SK-N-SH treated with all-trans-retinoic acid at 6 μM for 48 hours (cell line): ENCODE data around the gene ADAP1.
"Not testable (repeated sequence)": the region's sequence is repeated elsewhere in the genome, so short reads cannot be mapped to it uniquely, and the experiment has no call there.

ENCODE experiments used
- ATAC-seq: fragments of 200-7000 bp; cut with Tn5 transposase; 3 replicates; pipeline ENCODE4 v1.9.1; 2020; ENCODE audit warnings: mild to moderate bottlenecking, moderate library complexity
- ARNTL ChIP-seq: fragments of 450-650 bp; formaldehyde crosslinking; IDR thresholded peaks from 2 replicates; pipeline ENCODE4 v1.5.0; 2020; ENCODE audit warnings: low read depth, mild to moderate bottlenecking, moderate library complexity, borderline replicate concordance
- BACH2 ChIP-seq: fragments of 250-450 bp; sonication (Bioruptor Pico); IDR thresholded peaks from 2 replicates; pipeline ENCODE4 v1.9.0; 2021; ENCODE audit warnings: mild to moderate bottlenecking, borderline replicate concordance
- CSDC2 ChIP-seq: fragments of 250-450 bp; sonication (Bioruptor Pico); IDR thresholded peaks from 2 replicates; pipeline ENCODE4 v1.5.0; 2020; ENCODE audit warnings: mild to moderate bottlenecking, moderate library complexity
- ESRRG ChIP-seq: fragments of 250-450 bp; sonication (Bioruptor Pico); IDR thresholded peaks from 2 replicates; pipeline ENCODE4 v1.6.1; 2021; ENCODE audit warnings: mild to moderate bottlenecking
- GLIS3 ChIP-seq: fragments of 250-450 bp; sonication (Bioruptor Pico); IDR thresholded peaks from 2 replicates; pipeline ENCODE4 v1.5.0; 2020; ENCODE audit warnings: mild to moderate bottlenecking, moderate library complexity
- ISL1 ChIP-seq: fragments of 250-450 bp; sonication (Bioruptor Pico); IDR thresholded peaks from 2 replicates; pipeline ENCODE4 v2.1.2; 2022; ENCODE audit warnings: mild to moderate bottlenecking, moderate library complexity
- OSR1 ChIP-seq: fragments of 250-450 bp; sonication (Bioruptor Pico); IDR thresholded peaks from 2 replicates; pipeline ENCODE4 v1.8.0; 2022; ENCODE audit warnings: moderate library complexity, mild to moderate bottlenecking, inconsistent platforms
- PPARA ChIP-seq: fragments of 250-450 bp; sonication (Bioruptor Pico); IDR thresholded peaks from 2 replicates; pipeline ENCODE4 v1.5.0; 2020; ENCODE audit warnings: mild to moderate bottlenecking, borderline replicate concordance
- RARB ChIP-seq: fragments of 250-450 bp; sonication (Bioruptor Pico); IDR thresholded peaks from 2 replicates; pipeline ENCODE4 v1.8.0; 2021; ENCODE audit warnings: mild to moderate bottlenecking, moderate library complexity
- TCF4 ChIP-seq: fragments of 250-450 bp; sonication (Bioruptor Pico); IDR thresholded peaks from 2 replicates; pipeline ENCODE4 v1.8.0; 2021; ENCODE audit warnings: mild to moderate bottlenecking, moderate library complexity, borderline replicate concordance
- TOX ChIP-seq: fragments of 250-450 bp; sonication (Bioruptor Pico); IDR thresholded peaks from 2 replicates; pipeline ENCODE4 v1.8.0; 2021; ENCODE audit warnings: mild to moderate bottlenecking, moderate library complexity, borderline replicate concordance
- ZC3H10 ChIP-seq: fragments of 250-450 bp; sonication (Bioruptor Pico); IDR thresholded peaks from 2 replicates; pipeline ENCODE4 v1.5.1; 2021; ENCODE audit warnings: mild to moderate bottlenecking, moderate library complexity
- ZFP3 ChIP-seq: fragments of 250-450 bp; sonication (Bioruptor Pico); IDR thresholded peaks from 2 replicates; pipeline ENCODE4 v1.5.0; 2020; ENCODE audit warnings: mild to moderate bottlenecking, moderate library complexity
- ZFP30 ChIP-seq: fragments of 450-650 bp; formaldehyde crosslinking; IDR thresholded peaks from 2 replicates; pipeline ENCODE4 v1.5.0; 2022; ENCODE audit warnings: mild to moderate bottlenecking, moderate library complexity
- ZNF565 ChIP-seq: fragments of 450-650 bp; formaldehyde crosslinking; conservative IDR thresholded peaks from 2 replicates; pipeline ENCODE4 v1.5.0; 2020; ENCODE audit warnings: low read depth, mild to moderate bottlenecking, moderate library complexity
- ZNF70 ChIP-seq: fragments of 450-650 bp; formaldehyde crosslinking; IDR thresholded peaks from 2 replicates; pipeline ENCODE4 v1.5.0; 2020; ENCODE audit warnings: mild to moderate bottlenecking, moderate library complexity
- TF ChIP-seq, protein P1 (sequence below): fragments of 250-450 bp; sonication (Bioruptor Pico); IDR thresholded peaks from 2 replicates; pipeline ENCODE4 v1.8.0; 2020; ENCODE audit warnings: mild to moderate bottlenecking, moderate library complexity, borderline replicate concordance
- TF ChIP-seq, protein P2 (sequence below): fragments of 250-450 bp; sonication (Bioruptor Pico); IDR thresholded peaks from 2 replicates; pipeline ENCODE4 v1.5.1; 2021; ENCODE audit warnings: mild to moderate bottlenecking, moderate library complexity
- TF ChIP-seq, protein P3 (sequence below): fragments of 250-450 bp; sonication (Bioruptor Pico); IDR thresholded peaks from 2 replicates; pipeline ENCODE4 v1.5.0; 2020; ENCODE audit warnings: mild to moderate bottlenecking, moderate library complexity
- TF ChIP-seq, protein P4 (sequence below): fragments of 250-450 bp; sonication (Bioruptor Pico); IDR thresholded peaks from 2 replicates; pipeline ENCODE4 v1.8.0; 2021; ENCODE audit warnings: low read depth, mild to moderate bottlenecking, moderate library complexity, borderline replicate concordance

Gene ADAP1

DNA sequence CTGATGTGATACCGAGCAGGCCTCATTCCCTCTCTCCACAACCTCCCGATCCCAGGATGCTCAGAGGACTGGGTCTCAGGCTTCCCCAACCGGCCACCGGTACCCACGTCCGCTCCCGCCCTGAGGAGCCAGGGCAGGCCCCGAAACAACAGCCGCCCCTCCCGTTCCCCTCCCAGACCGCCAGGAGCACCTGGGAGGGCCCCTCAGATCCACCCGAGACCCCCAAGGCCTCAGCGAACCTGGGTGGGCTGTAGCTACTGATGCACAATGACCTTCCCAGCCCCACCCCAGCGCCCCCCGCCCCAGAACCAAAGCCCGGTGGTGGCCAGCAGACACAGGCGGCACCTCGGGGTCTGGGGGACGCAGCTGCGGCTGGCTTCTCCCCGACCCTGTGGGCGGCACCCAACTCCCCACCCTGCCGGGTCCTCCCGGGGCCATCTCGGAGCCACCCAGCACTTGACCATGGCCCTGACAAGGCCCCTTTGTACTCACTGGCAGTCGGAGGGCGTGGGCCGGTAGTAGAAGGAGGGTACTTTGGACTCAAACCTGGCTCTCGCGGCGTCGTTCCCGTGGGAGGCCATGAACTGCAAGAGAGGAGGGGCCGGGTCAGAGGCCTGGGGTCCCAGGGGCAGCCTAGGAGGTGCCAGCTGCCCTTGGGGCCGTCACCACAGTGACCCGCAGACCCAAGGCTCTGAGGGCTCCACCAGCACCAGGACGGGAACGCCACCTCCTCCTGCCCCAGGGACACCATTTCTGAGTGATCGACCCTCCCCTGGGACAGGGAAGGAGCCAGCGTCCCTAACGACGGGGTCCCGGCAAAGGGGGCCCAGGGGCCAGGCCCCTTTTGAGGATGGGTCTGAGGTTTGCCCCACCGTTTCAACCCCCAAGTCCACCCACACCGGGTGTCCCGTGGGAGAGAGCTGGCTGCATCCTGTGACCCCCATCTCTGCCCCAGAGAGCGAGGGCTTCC lies 28.1 kb downstream of the ADAP1 start:
- no peak for ATAC-seq
- no peak for TF ChIP-seq ESRRG (CRISPR knock-in tag)

DNA sequence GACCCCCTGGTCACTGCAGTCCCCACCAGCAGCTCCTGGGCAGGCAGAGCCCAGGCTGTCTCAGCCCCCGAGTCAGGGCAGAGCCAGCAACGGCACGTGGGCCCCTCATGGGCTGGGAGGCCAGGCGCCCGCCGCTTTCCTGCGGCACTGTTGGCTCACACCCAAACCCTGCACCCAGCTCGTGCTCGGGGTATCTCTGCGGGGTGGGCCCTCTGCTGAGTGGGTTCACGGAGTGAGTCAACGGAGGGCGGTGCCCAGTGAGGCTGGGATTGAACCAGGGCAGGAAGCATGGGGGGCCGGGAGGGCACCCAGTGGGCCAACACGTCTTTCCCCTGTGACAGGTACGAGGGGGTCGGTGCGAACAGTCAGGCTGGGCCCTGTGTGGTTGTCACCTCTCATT lies 28.9 kb downstream of the ADAP1 start:
- TF ChIP-seq, protein P1, sequence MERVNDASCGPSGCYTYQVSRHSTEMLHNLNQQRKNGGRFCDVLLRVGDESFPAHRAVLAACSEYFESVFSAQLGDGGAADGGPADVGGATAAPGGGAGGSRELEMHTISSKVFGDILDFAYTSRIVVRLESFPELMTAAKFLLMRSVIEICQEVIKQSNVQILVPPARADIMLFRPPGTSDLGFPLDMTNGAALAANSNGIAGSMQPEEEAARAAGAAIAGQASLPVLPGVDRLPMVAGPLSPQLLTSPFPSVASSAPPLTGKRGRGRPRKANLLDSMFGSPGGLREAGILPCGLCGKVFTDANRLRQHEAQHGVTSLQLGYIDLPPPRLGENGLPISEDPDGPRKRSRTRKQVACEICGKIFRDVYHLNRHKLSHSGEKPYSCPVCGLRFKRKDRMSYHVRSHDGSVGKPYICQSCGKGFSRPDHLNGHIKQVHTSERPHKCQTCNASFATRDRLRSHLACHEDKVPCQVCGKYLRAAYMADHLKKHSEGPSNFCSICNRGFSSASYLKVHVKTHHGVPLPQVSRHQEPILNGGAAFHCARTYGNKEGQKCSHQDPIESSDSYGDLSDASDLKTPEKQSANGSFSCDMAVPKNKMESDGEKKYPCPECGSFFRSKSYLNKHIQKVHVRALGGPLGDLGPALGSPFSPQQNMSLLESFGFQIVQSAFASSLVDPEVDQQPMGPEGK = no peak
- TF ChIP-seq ESRRG (CRISPR knock-in tag) = no peak
- no peak for TF ChIP-seq OSR1 (CRISPR knock-in tag)
- no peak for TF ChIP-seq TCF4
- no peak for TF ChIP-seq ISL1 (CRISPR knock-in tag)
- no peak for TF ChIP-seq BACH2 (CRISPR knock-in tag)
- no peak for TF ChIP-seq CSDC2 (CRISPR knock-in tag)
- TF ChIP-seq, protein P2, sequence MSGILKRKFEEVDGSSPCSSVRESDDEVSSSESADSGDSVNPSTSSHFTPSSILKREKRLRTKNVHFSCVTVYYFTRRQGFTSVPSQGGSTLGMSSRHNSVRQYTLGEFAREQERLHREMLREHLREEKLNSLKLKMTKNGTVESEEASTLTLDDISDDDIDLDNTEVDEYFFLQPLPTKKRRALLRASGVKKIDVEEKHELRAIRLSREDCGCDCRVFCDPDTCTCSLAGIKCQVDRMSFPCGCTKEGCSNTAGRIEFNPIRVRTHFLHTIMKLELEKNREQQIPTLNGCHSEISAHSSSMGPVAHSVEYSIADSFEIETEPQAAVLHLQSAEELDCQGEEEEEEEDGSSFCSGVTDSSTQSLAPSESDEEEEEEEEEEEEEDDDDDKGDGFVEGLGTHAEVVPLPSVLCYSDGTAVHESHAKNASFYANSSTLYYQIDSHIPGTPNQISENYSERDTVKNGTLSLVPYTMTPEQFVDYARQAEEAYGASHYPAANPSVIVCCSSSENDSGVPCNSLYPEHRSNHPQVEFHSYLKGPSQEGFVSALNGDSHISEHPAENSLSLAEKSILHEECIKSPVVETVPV (CRISPR knock-in tag) = no peak
- TF ChIP-seq ZNF565 (CRISPR knock-in tag) = no peak
- TF ChIP-seq, protein P3, sequence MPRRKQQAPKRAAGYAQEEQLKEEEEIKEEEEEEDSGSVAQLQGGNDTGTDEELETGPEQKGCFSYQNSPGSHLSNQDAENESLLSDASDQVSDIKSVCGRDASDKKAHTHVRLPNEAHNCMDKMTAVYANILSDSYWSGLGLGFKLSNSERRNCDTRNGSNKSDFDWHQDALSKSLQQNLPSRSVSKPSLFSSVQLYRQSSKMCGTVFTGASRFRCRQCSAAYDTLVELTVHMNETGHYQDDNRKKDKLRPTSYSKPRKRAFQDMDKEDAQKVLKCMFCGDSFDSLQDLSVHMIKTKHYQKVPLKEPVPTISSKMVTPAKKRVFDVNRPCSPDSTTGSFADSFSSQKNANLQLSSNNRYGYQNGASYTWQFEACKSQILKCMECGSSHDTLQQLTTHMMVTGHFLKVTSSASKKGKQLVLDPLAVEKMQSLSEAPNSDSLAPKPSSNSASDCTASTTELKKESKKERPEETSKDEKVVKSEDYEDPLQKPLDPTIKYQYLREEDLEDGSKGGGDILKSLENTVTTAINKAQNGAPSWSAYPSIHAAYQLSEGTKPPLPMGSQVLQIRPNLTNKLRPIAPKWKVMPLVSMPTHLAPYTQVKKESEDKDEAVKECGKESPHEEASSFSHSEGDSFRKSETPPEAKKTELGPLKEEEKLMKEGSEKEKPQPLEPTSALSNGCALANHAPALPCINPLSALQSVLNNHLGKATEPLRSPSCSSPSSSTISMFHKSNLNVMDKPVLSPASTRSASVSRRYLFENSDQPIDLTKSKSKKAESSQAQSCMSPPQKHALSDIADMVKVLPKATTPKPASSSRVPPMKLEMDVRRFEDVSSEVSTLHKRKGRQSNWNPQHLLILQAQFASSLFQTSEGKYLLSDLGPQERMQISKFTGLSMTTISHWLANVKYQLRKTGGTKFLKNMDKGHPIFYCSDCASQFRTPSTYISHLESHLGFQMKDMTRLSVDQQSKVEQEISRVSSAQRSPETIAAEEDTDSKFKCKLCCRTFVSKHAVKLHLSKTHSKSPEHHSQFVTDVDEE = no peak
- no peak for TF ChIP-seq RARB
- TF ChIP-seq GLIS3 (CRISPR knock-in tag) = no peak
- no peak for ATAC-seq

GRCh38 chr7:924541-925231 lies 29.8 kb downstream of the ADAP1 start:
- TF ChIP-seq ZFP3 (CRISPR knock-in tag) (no peak), ZNF565 (CRISPR knock-in tag) (no peak), PPARA (CRISPR knock-in tag) (no peak), GLIS3 (CRISPR knock-in tag) (no peak), ZFP30 (CRISPR knock-in tag) (no peak), BACH2 (CRISPR knock-in tag) (no peak), ARNTL (CRISPR knock-in tag) (no peak), ZNF70 (CRISPR knock-in tag) (no peak), OSR1 (CRISPR knock-in tag) (no peak), CSDC2 (CRISPR knock-in tag) (no peak), TOX (no peak), ZC3H10 (CRISPR knock-in tag) (no peak), TCF4 (no peak), ESRRG (CRISPR knock-in tag) (no peak)
- TF ChIP-seq, protein P4, sequence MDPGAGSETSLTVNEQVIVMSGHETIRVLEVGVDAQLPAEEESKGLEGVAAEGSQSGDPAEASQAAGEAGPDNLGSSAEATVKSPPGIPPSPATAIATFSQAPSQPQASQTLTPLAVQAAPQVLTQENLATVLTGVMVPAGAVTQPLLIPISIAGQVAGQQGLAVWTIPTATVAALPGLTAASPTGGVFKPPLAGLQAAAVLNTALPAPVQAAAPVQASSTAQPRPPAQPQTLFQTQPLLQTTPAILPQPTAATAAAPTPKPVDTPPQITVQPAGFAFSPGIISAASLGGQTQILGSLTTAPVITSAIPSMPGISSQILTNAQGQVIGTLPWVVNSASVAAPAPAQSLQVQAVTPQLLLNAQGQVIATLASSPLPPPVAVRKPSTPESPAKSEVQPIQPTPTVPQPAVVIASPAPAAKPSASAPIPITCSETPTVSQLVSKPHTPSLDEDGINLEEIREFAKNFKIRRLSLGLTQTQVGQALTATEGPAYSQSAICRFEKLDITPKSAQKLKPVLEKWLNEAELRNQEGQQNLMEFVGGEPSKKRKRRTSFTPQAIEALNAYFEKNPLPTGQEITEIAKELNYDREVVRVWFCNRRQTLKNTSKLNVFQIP (CRISPR knock-in tag) = no peak
- TF ChIP-seq, protein P2 (CRISPR knock-in tag) = no peak
- TF ChIP-seq, protein P1 = no peak
- TF ChIP-seq, all 23 proteins: peak for 0
- peak; percentile 19 for ATAC-seq

- not testable (repeated sequence) for ATAC-seq
Observed at GRCh38 chr7:924042-924441, 30.4 kb downstream of the ADAP1 start.
